Large intestine (tissue), 3 donors: ENCODE measurements around the gene PTPRN2. TPM values are rescaled to one million over a fixed set of nuclear protein-coding genes. Genes with fewer than 3 reads are reported as not detected.

ENCODE experiments used
- DNase-seq, 2 donors: peaks; one replicate each; pipeline versions ENCODE4 v3.0.0 to v3.0.0-alpha.2; 2013
- H3K27ac ChIP-seq: one replicate; pipeline ENCODE4 v1.5.1; 2013; ENCODE audit warnings: low read length
- H3K27me3 ChIP-seq: 2 replicates; pipeline ENCODE4 v1.6.1; 2013; ENCODE audit warnings: low read length; ENCODE audit not compliant: control insufficient read depth, insufficient read depth
- H3K36me3 ChIP-seq: 2 replicates; pipeline ENCODE4 v1.6.1; 2013; ENCODE audit warnings: low read length; ENCODE audit not compliant: control insufficient read depth, insufficient read depth
- H3K4me1 ChIP-seq: one replicate; pipeline ENCODE4 v1.6.1; 2013; ENCODE audit warnings: low read length; ENCODE audit not compliant: control insufficient read depth, insufficient read depth
- H3K4me3 ChIP-seq: one replicate; pipeline ENCODE4 v1.5.1; 2013; ENCODE audit warnings: low read length
- H3K9me3 ChIP-seq: one replicate; pipeline ENCODE4 v1.6.1; 2013; ENCODE audit warnings: mild to moderate bottlenecking, low read depth, low read length, moderate library complexity; ENCODE audit not compliant: control insufficient read depth
- WGBS: methylation state at CpG from one replicate; pipeline ENCODE4 v1.1.5; 2013; ENCODE audit warnings: low lambda C conversion rate; ENCODE audit not compliant: insufficient coverage; 5-methylcytosine and 5-hydroxymethylcytosine counted together
- polyA plus RNA-seq: library from polyadenylated mRNA; unstranded; fragments of 120-200 nt; gene quantifications from one replicate; pipeline ENCODE4 v1.2.1, GENCODE V29; 2013

Gene PTPRN2
- polyA plus RNA-seq, 1 donor: 13.4 TPM

- Histone ChIP-seq H3K9me3 (peaks cover 17% of the 10 kb centered on the region), H3K36me3 (no peaks in the 10 kb centered on the region)
- WGBS: 94% methylated on average over 2 of the region's 2 CpGs
These were observed 298.4 kb downstream of the PTPRN2 start for GRCh38 chr7:158289231-158289630.

GRCh38 chr7:158286210-158286609 lies 301.4 kb downstream of the PTPRN2 start:
- no CpG with 5 or more reads among the region's 2 CpGs for WGBS
- no peak for DNase-seq
- Histone ChIP-seq H3K9me3 (peaks cover 26% of the 10 kb centered on the region), H3K27ac (no peak overlapping the region), H3K4me3 (no peak overlapping the region), H3K4me1 (no peaks in the 10 kb centered on the region), H3K36me3 (no peaks in the 10 kb centered on the region), H3K27me3 (no peaks in the 10 kb centered on the region)

More at GRCh38 chr7:158289231-158289630, 298.4 kb downstream of the PTPRN2 start:
- H3K27me3 ChIP-seq: no peaks in the 10 kb centered on the region
- H3K4me3 ChIP-seq: no peak overlapping the region
- DNase-seq: no peak
- H3K4me1 ChIP-seq: no peaks in the 10 kb centered on the region
- no peak overlapping the region for H3K27ac ChIP-seq

GRCh38 chr7:158285383-158285770 lies 302.2 kb downstream of the PTPRN2 start:
- Histone ChIP-seq H3K27me3 (no peaks in the 10 kb centered on the region), H3K36me3 (no peaks in the 10 kb centered on the region), H3K9me3 (peaks cover 31% of the 10 kb centered on the region), H3K4me1 (no peaks in the 10 kb centered on the region), H3K27ac (no peak overlapping the region), H3K4me3 (no peak overlapping the region)
- no CpG with 5 or more reads among the region's 9 CpGs for WGBS
- no peak for DNase-seq

- H3K9me3 ChIP-seq: peaks cover 31% of the 10 kb centered on the region
- 60% methylated on average over 1 of the region's 18 CpGs for WGBS
- H3K36me3 ChIP-seq: no peaks in the 10 kb centered on the region
These were observed 302.8 kb downstream of the PTPRN2 start for GRCh38 chr7:158284617-158285382.

GRCh38 chr7:158284121-158284520 lies 303.5 kb downstream of the PTPRN2 start:
- Histone ChIP-seq H3K27me3 (no peaks in the 10 kb centered on the region), H3K9me3 (peaks cover 33% of the 10 kb centered on the region), H3K27ac (no peak overlapping the region), H3K4me3 (no peak overlapping the region), H3K4me1 (no peaks in the 10 kb centered on the region), H3K36me3 (no peaks in the 10 kb centered on the region)
- no peak for DNase-seq
- no CpG with 5 or more reads among the region's 6 CpGs for WGBS

More at GRCh38 chr7:158284617-158285382, 302.8 kb downstream of the PTPRN2 start:
- Histone ChIP-seq H3K4me3 (no peak overlapping the region), H3K27ac (no peak overlapping the region), H3K4me1 (no peaks in the 10 kb centered on the region), H3K27me3 (no peaks in the 10 kb centered on the region)
- no peak for DNase-seq

- Histone ChIP-seq H3K27me3 (no peaks in the 10 kb centered on the region), H3K4me1 (no peaks in the 10 kb centered on the region), H3K36me3 (no peaks in the 10 kb centered on the region), H3K4me3 (no peak overlapping the region), H3K9me3 (peaks cover 33% of the 10 kb centered on the region), H3K27ac (no peak overlapping the region)
- no CpG with 5 or more reads among the region's 32 CpGs for WGBS
- DNase-seq: no peak
These were observed 304.3 kb downstream of the PTPRN2 start for GRCh38 chr7:158283016-158283974.

GRCh38 chr7:158282461-158283001 lies 305.1 kb downstream of the PTPRN2 start:
- H3K27ac ChIP-seq: no peak overlapping the region
- no peaks in the 10 kb centered on the region for H3K27me3 ChIP-seq
- H3K36me3 ChIP-seq: no peaks in the 10 kb centered on the region
- H3K4me1 ChIP-seq: no peaks in the 10 kb centered on the region
- no CpG with 5 or more reads among the region's 24 CpGs for WGBS
- H3K9me3 ChIP-seq: peaks cover 33% of the 10 kb centered on the region
- H3K4me3 ChIP-seq: no peak overlapping the region
- no peak for DNase-seq

- no peak for DNase-seq
These were observed 306.2 kb downstream of the PTPRN2 start for GRCh38 chr7:158281441-158281840.

GRCh38 chr7:158280448-158281144 lies 307.0 kb downstream of the PTPRN2 start:
- H3K4me3 ChIP-seq: no peak overlapping the region
- H3K27me3 ChIP-seq: no peaks in the 10 kb centered on the region
- H3K4me1 ChIP-seq: no peaks in the 10 kb centered on the region
- WGBS: 80% methylated on average over 1 of the region's 29 CpGs
- no peaks in the 10 kb centered on the region for H3K36me3 ChIP-seq
- no peak for DNase-seq
- no peak overlapping the region for H3K27ac ChIP-seq
- peaks cover 36% of the 10 kb centered on the region for H3K9me3 ChIP-seq

More at GRCh38 chr7:158281441-158281840, 306.2 kb downstream of the PTPRN2 start:
- Histone ChIP-seq H3K27ac (no peak overlapping the region), H3K36me3 (no peaks in the 10 kb centered on the region), H3K4me3 (no peak overlapping the region), H3K9me3 (peaks cover 36% of the 10 kb centered on the region), H3K27me3 (no peaks in the 10 kb centered on the region), H3K4me1 (no peaks in the 10 kb centered on the region)
- WGBS: no CpG with 5 or more reads among the region's 8 CpGs
